SHP77 (cell line): ENCODE measurements around the gene FANCC.
A peak's percentile ranks its signal among the peaks of the same experiment; 100 is the strongest.

Experiments used
- DNase-seq, 2 experiments: peaks; one replicate each; lab custom pipeline; 2025; lab: John Stamatoyannopoulos, UW

The FANCC gene

DNA sequence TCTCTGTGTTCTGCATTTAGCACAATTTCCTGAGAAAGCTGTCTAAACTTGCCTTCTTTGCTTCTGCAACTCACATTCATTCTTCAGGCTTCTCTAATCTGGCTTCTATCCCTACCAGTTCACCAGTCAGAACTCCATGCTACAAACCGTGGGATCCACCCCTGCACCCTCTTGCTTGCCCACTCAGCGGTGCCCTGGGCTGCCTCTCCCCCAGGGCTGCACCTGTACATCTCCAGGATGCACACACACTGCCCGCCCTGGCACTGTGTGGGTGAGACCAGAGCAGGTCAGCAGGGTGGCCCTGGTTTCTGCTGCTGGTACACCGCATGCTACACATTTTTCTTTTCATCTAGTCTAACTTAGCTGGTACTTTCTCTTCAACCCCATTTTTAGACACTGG is 127.1 kb downstream of the FANCC start:
- DNase-seq: no peak

DNA sequence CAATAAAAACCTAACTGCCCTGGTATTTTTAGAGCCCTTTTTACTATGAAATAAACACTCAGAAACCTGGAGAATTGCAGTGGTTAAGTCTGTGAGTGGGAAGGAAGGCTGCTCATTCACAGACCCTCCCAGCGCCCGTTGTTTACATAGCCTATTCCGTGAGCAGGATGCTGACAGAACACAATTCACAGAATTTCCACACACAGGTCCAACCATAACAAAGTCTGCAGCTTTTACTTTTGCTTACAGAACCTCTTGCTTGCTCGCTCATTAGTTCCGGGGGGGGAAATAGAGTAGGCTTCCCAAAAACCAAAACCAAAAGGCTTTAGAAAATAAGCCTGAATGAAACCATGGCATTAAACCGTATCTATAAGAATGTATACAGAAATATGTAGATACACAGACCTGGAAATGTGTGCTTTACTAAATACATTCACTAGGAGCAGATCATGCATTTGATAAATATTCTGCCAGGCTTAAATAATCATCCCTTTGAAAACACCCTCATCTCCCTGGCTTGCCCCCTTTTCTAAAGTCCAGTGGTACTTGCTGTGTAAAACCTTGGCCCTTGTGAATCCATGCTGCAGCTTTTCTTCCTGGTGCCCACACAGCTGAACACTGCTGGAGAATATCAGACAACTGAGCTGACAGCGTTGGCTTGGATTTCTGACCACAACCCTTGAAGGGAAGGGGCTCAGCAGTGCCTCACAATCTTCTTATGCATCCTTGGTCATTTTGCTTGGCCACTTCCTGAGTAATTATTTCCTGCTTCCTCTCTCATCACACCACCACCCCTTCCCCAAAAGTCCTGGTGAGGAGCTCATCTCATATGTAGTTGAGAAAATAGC is 128.0 kb downstream of the FANCC start:
- peak in 1 of 2 experiments; percentile 7 for DNase-seq

DNA sequence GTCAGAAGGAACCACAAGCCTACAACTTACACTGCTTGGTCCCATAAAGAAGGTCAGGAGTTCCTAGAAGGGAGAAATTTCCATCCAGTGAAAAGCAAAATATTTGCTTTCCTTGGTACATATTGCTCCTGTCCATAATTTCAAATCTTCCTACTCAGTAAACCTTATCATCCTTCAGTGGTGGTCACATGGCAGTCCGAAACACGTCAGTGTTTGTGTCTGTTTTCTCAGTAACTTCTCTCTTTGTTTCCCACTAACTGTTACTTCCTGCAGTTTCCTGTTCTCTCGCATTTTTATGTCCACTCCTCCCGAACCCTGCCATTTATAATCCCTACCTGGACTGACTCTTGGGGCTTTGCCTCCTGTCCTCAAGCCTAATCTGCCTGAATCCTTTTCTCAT is 129.1 kb downstream of the FANCC start:
- no peak for DNase-seq

DNA sequence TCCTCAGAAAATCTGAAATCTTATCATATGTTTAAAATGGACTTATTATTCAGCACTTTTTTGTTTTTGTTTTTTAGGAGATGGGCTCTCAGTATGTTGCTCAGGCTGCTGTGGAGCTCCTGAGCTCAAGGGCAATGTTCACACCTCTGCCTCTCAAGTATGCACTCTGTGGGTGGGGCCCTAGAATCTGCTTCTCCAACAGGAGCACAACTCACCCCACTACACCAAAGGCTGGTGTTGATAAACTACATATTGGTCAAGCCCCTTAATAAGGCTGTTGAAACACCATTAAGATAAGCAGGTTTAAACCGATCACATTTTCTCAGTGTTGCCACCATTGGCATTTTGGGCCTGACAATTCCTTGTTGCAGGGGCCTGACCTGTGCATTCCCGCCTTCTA is 131.6 kb downstream of the FANCC start:
- DNase-seq: no peak

DNA sequence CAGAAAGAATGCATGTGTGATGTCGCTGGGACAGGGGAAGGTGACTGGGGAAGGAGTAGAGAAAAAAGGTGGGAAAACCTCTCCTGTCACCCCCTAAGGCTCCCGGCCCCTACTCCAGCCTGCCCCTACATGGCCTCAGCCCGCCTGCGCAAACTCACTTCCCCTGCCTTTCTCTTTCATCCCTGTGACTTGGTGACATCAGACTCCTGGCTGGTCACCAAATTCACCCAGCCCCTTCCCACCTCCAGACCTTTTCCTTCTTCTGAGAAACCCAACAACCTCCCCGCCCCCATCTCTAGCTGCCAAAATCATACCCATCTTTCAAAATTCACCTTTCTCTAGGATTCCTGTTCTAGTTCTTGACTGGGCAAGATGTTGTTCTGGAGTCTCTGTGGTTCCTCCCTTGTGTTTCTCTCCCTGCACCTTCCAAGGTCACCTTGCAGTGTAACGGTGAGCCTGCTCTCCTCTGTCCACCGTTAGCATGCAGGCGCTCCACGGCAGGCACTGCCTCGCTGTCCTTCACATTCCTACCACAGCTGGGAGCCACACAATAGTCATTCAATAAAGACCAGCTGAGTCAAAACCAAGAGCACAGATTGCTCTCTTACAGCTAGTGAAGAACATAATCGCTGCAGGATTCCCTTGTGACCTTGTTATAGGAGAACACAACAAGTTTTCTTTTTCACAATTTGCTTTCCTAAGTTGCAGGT is 134.5 kb downstream of the FANCC start:
- DNase-seq: no peak

DNA sequence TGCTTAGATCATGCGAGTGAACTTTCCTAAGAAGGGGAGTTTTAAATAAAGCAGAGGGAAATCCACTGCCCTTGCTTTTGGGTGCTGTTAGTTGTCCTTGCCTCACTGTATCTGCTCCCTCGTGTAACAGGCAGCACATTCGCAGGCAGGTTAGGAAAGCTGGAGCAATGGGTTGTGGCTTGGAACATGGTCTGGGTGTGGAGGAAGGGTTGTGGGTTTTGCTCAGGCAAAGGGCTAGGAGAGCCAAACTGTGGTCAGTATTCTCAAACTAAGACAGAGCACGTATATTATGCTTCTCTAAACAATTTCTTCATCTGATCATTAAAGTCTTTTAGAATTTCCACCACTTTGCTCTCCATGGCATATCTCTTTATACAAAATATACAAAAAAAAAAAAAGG is 135.7 kb downstream of the FANCC start:
- no peak for DNase-seq

DNA sequence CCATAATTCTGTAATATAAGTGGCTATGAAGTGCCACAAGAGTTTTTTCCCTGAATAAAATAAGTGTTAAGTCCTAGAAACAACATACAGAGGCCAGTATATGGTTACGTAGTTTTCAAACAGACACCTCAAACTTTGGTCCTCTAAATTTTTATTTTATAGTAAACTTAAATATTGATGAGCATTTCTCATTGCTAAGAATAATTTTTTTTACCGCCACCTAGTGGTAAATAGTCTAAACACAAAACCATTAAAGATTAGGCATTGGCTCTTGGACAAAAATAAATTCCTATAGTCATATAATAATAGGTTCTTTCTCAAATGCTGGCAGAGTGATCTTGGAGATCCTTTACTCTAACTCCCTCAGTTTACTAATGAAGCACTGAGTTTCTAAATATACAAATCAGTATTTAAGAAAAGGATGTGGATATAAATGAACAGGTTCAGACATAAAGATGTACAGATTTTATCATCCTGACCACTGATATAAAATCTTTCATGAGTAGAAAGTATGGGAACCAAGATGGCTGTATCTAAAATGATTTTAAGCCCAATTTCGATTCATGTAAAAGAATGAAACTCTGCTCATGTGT is 136.2 kb downstream of the FANCC start:
- DNase-seq: no peak

DNA sequence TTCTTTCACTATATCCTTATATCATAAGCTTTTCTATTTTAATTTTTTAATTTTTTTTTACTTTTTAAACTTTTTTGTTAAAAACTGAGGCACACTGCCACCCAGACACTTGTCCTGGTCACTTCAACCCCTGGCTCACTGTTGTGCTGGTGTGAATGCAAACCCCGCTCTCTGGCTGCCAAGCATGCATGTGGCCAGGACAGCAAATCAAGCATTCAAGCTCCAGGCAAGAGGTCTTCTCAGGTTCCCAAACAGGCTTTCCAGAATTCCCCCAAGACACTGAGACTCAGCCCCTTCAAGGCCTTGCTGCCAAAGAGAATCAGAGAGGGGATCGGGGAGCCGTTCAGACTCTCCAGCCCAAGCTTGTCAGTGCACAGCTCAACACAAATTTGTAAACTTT is 139.9 kb downstream of the FANCC start:
- DNase-seq: no peak

DNA sequence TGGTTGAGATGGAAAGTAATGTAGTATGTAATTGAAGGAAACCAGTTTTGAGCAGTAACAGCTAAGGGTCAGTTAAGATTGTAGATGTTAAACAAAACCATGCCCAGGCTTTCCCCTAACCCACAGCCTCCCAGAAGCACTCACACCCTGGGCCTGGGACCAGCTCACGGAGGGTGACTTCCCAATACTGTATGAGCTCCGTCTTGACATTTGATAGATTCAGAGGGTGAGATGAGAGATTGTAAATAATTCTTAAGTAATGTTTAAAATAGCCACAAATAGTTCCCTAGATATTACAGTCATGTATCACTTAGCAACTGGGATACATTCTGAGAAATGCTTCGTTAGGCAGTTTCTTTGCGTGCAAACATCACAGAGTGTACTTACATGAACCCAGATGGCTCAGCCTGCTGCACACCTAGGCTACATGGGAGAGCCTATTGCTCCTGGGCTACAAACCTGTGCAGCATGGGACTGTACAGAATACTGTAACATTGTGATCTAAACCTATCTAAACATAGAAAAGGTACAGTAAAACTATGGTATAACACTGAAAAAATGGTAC is 140.7 kb downstream of the FANCC start:
- no peak for DNase-seq

DNA sequence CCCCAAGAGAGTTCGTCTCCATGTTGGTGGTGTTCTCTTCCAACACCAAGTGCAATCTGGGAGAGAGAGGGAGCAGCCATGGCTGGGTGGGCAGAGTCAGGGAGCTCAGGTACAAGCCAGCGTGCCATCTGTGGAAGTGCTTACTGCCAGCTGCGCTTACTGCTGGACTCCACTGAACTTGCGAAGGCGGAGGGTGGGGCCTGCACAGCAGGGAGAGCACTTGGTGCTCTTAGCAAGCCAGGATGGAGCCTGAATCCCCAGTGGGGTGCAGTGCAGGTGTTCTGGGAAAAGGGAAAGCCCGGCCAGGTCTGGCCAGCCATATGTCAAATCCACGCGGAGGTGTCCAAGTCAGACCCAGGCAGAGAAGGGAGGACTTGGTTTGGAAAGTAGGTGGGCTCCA is 142.0 kb downstream of the FANCC start:
- no peak for DNase-seq

DNA sequence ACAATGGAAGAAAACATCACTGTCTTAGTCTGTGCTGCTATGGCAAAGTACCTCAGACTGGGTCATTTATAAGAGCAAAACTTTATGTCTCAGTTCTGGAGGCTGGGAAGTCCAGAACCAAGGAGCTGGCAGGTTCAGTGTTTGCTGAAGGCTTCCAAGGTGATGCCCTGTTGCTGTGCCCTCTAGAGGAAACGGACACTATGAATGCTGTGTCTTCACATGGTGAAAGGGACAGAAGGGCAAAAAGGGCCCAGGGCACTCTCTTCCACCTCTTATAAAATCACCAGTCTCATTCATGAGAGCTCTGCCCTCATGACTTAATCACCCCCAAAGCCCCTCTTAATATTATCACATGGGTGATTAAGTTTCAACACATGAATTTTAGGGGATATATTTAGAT is 143.5 kb downstream of the FANCC start:
- DNase-seq: no peak

DNA sequence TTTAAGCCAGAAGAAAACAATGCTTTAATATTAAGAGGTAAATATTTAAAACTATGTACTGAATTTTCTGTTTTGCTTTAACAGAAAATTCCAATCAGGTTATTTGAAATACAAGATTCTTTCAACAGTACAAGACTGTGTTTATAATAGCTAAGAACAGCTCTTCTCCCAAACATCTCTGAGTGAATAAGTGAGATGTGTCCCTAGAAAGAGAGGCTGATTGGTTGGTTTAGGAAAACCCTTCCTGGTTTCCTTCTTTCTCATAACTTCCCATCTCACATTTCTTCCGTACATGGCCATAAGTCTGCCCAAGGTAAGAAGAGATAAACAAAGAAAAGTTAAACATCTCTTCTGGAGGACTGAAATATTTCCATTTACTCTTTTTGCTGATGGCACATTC is 145.9 kb downstream of the FANCC start:
- DNase-seq: no peak

DNA sequence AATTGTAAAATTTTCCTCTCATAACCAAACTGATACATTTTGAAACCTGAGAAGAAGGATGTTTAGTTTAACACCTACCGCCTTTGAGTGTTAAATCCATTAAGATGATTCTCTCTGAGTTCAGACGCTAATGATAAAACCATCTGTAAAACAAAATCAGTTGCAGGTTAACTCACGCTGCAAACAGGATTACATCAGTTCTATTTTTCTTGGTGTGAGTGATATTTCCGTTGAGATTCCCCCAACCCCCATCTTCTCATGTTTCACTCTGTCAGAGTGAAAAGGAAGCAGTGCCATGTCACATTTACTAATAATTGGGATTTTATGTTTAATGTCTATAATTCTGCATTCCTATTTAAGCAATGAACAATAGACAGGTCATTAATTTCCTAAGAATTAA is 146.5 kb downstream of the FANCC start:
- peak; percentile 19 to 37 for DNase-seq

DNA sequence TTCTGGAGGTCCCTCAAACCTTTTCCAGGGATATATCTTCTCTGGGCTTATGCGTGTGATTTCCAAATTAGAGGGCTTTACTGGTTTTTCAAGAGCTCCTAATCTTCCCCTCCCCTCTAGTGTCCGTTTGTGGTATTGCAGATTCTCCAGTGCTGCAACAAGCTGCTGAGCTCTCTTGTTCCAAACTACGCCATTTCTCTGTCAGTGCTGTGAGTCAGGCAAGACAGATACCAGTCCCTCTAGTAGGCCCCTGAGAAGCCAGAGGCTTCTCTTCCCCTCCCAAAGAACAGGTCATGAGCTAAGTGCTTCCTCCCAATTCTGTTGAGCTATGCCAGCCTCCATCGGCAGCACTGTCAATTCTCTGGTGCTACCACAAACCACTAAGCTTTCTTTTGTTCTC is 149.5 kb downstream of the FANCC start:
- DNase-seq: peak; percentile 54 to 56

DNA sequence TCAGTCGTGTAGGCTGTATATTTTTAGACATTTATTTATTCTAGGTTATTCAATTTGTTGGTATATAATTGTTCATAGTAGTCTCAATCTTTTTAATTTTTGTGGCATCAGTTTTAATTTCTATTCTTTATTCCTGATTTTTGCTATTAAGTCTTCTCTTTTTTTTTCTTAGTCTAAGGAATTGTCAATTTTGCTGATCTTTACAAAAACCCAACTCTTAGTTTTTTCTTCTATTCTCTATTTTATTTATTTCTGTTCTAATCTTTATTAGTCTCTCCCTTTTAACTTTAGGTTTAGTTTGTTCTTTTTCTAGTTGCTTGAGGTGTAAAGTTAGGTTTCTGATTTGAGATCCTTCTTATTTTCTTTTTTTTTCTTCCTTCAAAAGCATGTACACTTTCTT is 152.5 kb downstream of the FANCC start:
- no peak for DNase-seq

DNA sequence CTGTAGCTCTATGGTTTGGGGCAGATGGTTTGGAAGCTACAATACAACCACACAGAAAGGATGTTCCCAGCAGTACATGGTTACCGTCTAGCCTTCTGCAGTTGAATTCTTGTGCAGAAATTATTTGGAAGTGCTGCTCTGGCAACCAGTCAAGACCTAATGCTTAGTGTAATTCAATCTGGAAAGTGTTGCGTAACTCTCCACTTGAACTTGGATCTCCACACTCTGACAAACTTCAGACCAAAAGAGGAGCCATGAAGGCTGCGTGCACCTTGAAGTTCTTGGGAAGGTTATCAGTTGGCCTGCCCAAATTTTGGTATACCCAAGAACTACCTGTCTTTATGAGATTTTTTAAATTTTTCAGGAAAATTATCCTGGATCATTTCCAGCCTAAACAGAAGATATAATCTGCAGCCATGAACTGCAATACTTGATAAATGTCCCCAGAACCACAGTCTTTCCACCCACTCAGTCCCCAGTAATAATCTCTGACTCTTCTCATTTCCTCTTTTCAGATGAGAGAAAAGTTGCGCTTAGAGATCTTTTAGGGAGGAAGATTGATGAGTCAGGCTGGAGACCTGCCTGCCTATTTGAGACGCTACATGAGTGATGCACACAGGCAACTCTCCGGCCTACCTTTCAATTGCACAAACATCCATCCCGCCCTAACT is 159.9 kb downstream of the FANCC start:
- DNase-seq: no peak

DNA sequence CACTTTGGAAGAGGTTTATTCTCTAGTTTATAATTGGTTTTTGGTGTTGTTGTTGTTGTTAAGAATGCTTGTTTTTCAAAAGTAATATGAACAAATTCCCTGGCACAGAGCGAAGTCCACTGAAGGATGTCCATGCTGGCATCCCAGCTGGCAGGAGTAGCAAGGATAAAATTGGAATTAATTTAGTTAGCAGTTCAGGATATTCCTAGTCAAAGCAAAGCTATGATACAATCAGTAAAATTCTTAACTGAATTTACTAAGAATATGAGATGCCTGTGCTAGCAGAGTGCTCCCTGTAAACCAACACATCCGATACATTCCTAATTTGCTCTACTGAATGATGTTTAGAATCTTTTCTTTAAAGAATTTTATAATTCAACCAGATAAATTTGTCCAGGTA is 161.4 kb downstream of the FANCC start:
- no peak for DNase-seq

DNA sequence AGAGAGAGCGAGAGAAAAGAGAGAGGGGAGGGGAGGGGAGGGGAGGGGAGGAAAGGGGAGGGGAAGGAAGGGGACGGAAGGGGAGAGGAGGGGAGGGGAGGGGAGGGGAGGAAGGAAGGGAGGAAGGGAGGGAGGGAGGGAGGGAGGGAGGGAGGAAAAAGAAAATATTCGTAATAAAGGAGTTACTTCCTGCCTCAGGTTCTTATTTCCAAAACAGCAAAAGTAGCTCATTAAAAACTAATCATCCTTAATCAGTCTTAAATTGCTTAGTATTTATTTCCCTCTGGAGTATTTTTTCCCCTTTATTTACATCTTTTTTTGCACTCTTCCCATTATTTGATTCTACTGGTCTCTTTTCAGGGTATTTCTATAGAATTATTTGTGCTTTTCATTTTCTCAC is 162.3 kb downstream of the FANCC start:
- DNase-seq: no peak

DNA sequence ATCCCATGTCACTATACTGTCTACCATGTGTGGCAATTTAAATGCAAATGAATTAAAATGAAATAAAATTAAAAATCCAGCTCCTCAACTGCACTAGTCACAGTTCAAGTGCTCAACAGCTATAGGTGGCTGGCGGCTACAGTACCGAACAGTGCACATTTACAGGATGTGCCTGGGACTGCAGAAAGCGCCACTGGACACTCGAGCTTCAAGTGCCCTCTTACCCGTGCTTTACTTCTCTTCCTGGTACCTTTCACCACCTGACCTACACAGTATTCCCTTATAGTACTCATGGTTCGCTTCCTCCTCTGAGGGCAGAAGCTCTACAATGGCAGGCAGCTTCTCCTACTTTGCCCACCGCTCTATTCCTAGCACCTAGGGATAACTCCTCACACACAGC is 166.6 kb downstream of the FANCC start:
- DNase-seq: peak in 1 of 2 experiments; percentile 9

DNA sequence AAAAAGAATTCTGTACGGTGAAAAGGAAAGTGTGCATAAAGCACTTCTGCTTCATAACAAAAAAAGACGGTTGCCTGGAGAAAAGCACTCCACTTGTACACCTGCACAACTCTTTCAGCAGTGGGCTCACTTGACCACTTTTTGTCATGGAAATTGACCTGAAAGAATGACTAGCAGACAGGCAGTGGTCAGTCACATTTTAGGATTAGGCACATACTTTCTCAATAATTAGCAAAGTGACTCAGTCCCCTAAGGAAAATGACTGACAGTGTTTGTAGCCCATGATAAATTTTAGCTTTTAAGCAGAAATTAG is 169.3 kb downstream of the FANCC start:
- no peak for DNase-seq

DNA sequence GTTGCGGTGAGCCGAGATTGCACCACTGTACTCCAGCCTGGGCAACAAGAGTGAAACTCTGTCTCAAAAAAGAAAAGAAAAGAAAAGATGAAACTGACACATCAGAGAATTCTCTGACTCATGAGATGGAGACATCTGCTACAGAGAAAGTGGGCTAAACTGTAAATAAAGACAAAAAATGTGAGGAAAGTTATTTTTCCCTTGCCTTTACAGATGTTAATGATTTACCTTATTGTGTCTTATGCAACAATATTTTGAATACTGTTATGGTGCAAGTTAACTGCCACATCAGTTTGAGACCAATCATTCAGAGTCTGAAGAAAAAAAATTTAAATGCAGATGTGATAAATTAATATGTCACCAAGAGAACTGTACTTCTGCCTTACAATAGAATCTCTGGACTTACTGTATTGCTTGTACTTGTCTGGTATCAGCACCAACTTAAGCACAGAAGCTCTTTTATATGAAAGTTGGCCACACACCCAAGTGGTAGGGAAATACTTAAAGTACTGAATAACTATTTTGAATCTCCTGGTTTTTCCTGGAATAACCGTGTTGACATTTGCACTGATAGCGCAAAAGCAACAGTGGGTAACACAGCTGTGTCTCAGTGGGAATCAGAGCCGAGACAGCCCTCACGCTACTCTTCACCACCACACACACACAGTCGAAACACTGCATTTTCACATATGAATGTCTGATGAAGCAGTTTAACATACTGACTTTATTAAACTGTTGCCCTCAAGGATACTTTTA is 169.9 kb downstream of the FANCC start:
- no peak for DNase-seq
